Spleen (tissue), 3 donors: ENCODE measurements around the gene MAOB.

ENCODE experiments used
- POLR2A ChIP-seq, 3 donors: fragments of 450-650 bp; IDR thresholded peaks; one replicate each; pipeline ENCODE4 v1.5.1; 2017; ENCODE audit warnings: antibody characterized with exemption in 3 of 3, mild to moderate bottlenecking in 1 of 3
- POLR2AphosphoS5 ChIP-seq, 3 donors: sonication (generic); formaldehyde crosslinking; IDR thresholded peaks; one replicate each; pipeline ENCODE4 v1.5.1; 2017; ENCODE audit warnings: antibody characterized with exemption in 3 of 3

GRCh38 chrX:43860646-43861370 is 21.4 kb downstream of the MAOB start:
- TF ChIP-seq POLR2A (IDR thresholded peaks at IDR 0.05) (no peak), POLR2AphosphoS5 (IDR thresholded peaks at IDR 0.05) (no peak)
